Effector CD8-positive, alpha-beta T cell (primary cell): ENCODE measurements around the gene SIX4.
"Not testable (repeated sequence)": the region's sequence is repeated elsewhere in the genome, so short reads cannot be mapped to it uniquely, and the experiment has no call there.

Source experiments
- DNase-seq: peaks from one replicate; lab custom pipeline; 2025; lab: John Stamatoyannopoulos, UW
- total RNA-seq, 4 experiments: gene quantifications; one replicate each; lab custom pipeline; 2026; lab: John Stamatoyannopoulos, UW

Gene SIX4
- 0 to 0.09 (median 0) reads per million in 4 experiments for total RNA-seq

GRCh38 chr14:60723907-60724618 is at the start of gene SIX4:
TSS of gene SIX4 (minus strand) at chr14:60724351. CDS start at chr14:60724074, 277 bp downstream.
- no peak for DNase-seq

GRCh38 chr14:60773558-60773957 is 49.4 kb upstream of the SIX4 start:
- no peak for DNase-seq

- no peak for DNase-seq
Observed at GRCh38 chr14:60771117-60771516, 47.0 kb upstream of the SIX4 start.

- DNase-seq: no peak
Observed at GRCh38 chr14:60768602-60769001, 44.5 kb upstream of the SIX4 start.

GRCh38 chr14:60760644-60761364 is 36.7 kb upstream of the SIX4 start:
- no peak for DNase-seq

- no peak for DNase-seq
Observed at GRCh38 chr14:60760209-60760608, 36.1 kb upstream of the SIX4 start.

GRCh38 chr14:60758885-60759284 is 34.7 kb upstream of the SIX4 start:
- DNase-seq: no peak

- DNase-seq: no peak
Observed at GRCh38 chr14:60757567-60758002, 33.4 kb upstream of the SIX4 start.

- DNase-seq: no peak
Observed at GRCh38 chr14:60756847-60757246, 32.7 kb upstream of the SIX4 start.

GRCh38 chr14:60753264-60754119 is 29.3 kb upstream of the SIX4 start:
- DNase-seq: peak; percentile 7

- DNase-seq: no peak
Observed at GRCh38 chr14:60744566-60744965, 20.4 kb upstream of the SIX4 start.

- DNase-seq: no peak
Observed at GRCh38 chr14:60738843-60739508, 14.8 kb upstream of the SIX4 start.

GRCh38 chr14:60736494-60736893 is 12.3 kb upstream of the SIX4 start:
- no peak for DNase-seq

- DNase-seq: no peak
Observed at GRCh38 chr14:60735416-60735815, 11.3 kb upstream of the SIX4 start.

GRCh38 chr14:60734465-60735242 is 10.5 kb upstream of the SIX4 start, which contains the start of gene MNAT1:
TSS of gene MNAT1 (plus strand) at chr14:60734761. CDS start at chr14:60734863, 102 bp downstream.
- DNase-seq: peak; percentile 42

- no peak for DNase-seq
Observed at GRCh38 chr14:60732840-60733483, 8.8 kb upstream of the SIX4 start.

GRCh38 chr14:60731291-60731690 is 7.1 kb upstream of the SIX4 start:
- DNase-seq: not testable (repeated sequence)

- no peak for DNase-seq
Observed at GRCh38 chr14:60723116-60723906, 840 bp downstream of the SIX4 start.

- no peak for DNase-seq
Observed at GRCh38 chr14:60722357-60723115, 1.6 kb downstream of the SIX4 start.
